SU-DHL-6 (cell line): ENCODE data around the gene TOR2A.

Source experiments
- EZH2phosphoT487 ChIP-seq: fragments of 200-600 bp; sonication (generic), shearing (Covaris generic); conservative IDR thresholded peaks from 2 replicates; pipeline ENCODE4 v1.6.1; 2018; ENCODE audit warnings: mild to moderate bottlenecking, antibody characterized with exemption, low read length, moderate library complexity, mixed read lengths
- TF ChIP-seq, protein P1 (sequence below): fragments of 200-600 bp; sonication (generic); IDR thresholded peaks from one replicate; pipeline ENCODE4 v1.5.1; 2017; ENCODE audit warnings: antibody characterized with exemption, mild to moderate bottlenecking, low read length, moderate library complexity; ENCODE audit not compliant: insufficient read depth, poor library complexity, severe bottlenecking

DNA sequence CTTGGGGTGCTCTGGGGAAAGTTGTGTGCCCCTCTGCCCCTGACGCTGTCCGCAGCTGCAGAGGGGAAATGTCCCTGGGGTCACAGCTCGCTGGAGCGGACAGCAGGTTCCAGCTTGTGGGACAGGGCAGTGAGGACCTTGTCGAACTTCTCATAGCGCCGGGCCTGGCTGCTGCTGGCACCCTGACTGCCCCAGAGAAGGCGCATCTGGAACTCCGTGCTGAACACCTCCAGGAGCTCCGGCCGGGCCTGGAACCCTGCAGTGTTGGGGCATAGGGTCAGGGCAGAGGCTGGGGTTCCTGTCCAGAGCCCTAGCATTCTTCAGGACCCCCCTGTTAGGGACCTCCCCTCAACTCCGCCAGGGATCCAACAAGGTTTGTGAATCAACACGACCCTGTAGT, 3.6 kb upstream of the TOR2A start:
- TF ChIP-seq, protein P1, sequence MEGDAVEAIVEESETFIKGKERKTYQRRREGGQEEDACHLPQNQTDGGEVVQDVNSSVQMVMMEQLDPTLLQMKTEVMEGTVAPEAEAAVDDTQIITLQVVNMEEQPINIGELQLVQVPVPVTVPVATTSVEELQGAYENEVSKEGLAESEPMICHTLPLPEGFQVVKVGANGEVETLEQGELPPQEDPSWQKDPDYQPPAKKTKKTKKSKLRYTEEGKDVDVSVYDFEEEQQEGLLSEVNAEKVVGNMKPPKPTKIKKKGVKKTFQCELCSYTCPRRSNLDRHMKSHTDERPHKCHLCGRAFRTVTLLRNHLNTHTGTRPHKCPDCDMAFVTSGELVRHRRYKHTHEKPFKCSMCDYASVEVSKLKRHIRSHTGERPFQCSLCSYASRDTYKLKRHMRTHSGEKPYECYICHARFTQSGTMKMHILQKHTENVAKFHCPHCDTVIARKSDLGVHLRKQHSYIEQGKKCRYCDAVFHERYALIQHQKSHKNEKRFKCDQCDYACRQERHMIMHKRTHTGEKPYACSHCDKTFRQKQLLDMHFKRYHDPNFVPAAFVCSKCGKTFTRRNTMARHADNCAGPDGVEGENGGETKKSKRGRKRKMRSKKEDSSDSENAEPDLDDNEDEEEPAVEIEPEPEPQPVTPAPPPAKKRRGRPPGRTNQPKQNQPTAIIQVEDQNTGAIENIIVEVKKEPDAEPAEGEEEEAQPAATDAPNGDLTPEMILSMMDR, result no peak
- TF ChIP-seq EZH2phosphoT487, result no peak
